GM23338 (cell line): ENCODE measurements around the gene HOXA1.

ENCODE experiments used
- CTCF ChIP-seq, 2 experiments: fragments of 200-600 bp in 1 of 2; sonication (generic) in 1 of 2; conservative IDR thresholded peaks; 2 replicates each; pipeline versions ENCODE4 v1.5.1 to v1.6.1; 2016 to 2017; ENCODE audit warnings: antibody characterized with exemption in 2 of 2, low read depth in 2 of 2, mild to moderate bottlenecking in 2 of 2, moderate library complexity in 1 of 2
- ETS1 ChIP-seq: IDR thresholded peaks from 2 replicates; pipeline ENCODE4 v1.6.1; 2016; ENCODE audit warnings: antibody characterized with exemption
- EZH2phosphoT487 ChIP-seq: fragments of 200-600 bp; sonication (generic); IDR thresholded peaks from one replicate; pipeline ENCODE4 v1.8.1; 2018; ENCODE audit warnings: antibody characterized with exemption; ENCODE audit not compliant: unreplicated experiment
- POLR2AphosphoS5 ChIP-seq: IDR thresholded peaks from 2 replicates; pipeline ENCODE4 v1.6.1; 2016; ENCODE audit warnings: antibody characterized with exemption, low read depth
- TF ChIP-seq, protein P1 (sequence below): IDR thresholded peaks from one replicate; pipeline ENCODE4 v1.6.1; 2018; ENCODE audit warnings: antibody characterized with exemption; ENCODE audit not compliant: unreplicated experiment

- no peak for TF ChIP-seq CTCF (conservative IDR thresholded peaks at IDR 0.05; ENCODE audit: low read depth in 2 of 2)
- no peak for TF ChIP-seq EZH2phosphoT487
- no peak for TF ChIP-seq ETS1
- TF ChIP-seq POLR2AphosphoS5 = no peak
- TF ChIP-seq, protein P1, sequence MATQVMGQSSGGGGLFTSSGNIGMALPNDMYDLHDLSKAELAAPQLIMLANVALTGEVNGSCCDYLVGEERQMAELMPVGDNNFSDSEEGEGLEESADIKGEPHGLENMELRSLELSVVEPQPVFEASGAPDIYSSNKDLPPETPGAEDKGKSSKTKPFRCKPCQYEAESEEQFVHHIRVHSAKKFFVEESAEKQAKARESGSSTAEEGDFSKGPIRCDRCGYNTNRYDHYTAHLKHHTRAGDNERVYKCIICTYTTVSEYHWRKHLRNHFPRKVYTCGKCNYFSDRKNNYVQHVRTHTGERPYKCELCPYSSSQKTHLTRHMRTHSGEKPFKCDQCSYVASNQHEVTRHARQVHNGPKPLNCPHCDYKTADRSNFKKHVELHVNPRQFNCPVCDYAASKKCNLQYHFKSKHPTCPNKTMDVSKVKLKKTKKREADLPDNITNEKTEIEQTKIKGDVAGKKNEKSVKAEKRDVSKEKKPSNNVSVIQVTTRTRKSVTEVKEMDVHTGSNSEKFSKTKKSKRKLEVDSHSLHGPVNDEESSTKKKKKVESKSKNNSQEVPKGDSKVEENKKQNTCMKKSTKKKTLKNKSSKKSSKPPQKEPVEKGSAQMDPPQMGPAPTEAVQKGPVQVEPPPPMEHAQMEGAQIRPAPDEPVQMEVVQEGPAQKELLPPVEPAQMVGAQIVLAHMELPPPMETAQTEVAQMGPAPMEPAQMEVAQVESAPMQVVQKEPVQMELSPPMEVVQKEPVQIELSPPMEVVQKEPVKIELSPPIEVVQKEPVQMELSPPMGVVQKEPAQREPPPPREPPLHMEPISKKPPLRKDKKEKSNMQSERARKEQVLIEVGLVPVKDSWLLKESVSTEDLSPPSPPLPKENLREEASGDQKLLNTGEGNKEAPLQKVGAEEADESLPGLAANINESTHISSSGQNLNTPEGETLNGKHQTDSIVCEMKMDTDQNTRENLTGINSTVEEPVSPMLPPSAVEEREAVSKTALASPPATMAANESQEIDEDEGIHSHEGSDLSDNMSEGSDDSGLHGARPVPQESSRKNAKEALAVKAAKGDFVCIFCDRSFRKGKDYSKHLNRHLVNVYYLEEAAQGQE = no peak
Measured at GRCh38 chr7:27137640-27138315, 42.0 kb upstream of the HOXA1 start.
